Right lobe of liver (tissue), 6 donors: ENCODE measurements around the gene ST7. TPM values are rescaled to one million over a fixed set of nuclear protein-coding genes. Genes with fewer than 3 reads are reported as not detected.

Source experiments
- ATAC-seq, 4 donors: fragments of 200-7000 bp; cut with Tn5 transposase; one replicate each; pipeline ENCODE4 v1.9.1; 2020; ENCODE audit warnings: mild to moderate bottlenecking in 4 of 4, moderate library complexity in 4 of 4
- DNase-seq, 3 donors: peaks; one replicate each; pipeline ENCODE4 v3.0.0-alpha.2; 2020
- H3K27ac ChIP-seq, 3 donors: fragments of 200-600 bp; one replicate each; pipeline ENCODE4 v1.8.0; 2022
- H3K27me3 ChIP-seq, 2 donors: fragments of 200-600 bp; one replicate each; pipeline ENCODE4 v1.8.0; 2022
- H3K36me3 ChIP-seq, 4 donors: fragments of 200-600 bp; sonication (generic) in 1 of 4; one replicate each; pipeline versions ENCODE4 v1.5.1 to v1.8.0; 2017 to 2022; ENCODE audit warnings: control low read depth in 1 of 4
- H3K4me1 ChIP-seq, 4 donors: fragments of 200-600 bp; sonication (generic) in 1 of 4; one replicate each; pipeline versions ENCODE4 v1.5.1 to v1.8.0; 2017 to 2022; ENCODE audit warnings: control low read depth in 1 of 4
- H3K4me3 ChIP-seq, 3 donors: fragments of 200-600 bp; one replicate each; pipeline ENCODE4 v1.8.0; 2022
- H3K9me3 ChIP-seq, 4 donors: fragments of 200-600 bp; sonication (generic) in 1 of 4; one replicate each; pipeline versions ENCODE4 v1.5.1 to v1.8.0; 2017 to 2022; ENCODE audit warnings: control low read depth in 1 of 4
- POLR2A ChIP-seq: fragments of 450-650 bp; IDR thresholded peaks from one replicate; pipeline ENCODE4 v1.6.1; 2017; ENCODE audit warnings: antibody characterized with exemption, mild to moderate bottlenecking
- WGBS: methylation state at CpG from one replicate; pipeline ENCODE4 v1.1.6; 2018; ENCODE audit warnings: low coverage, low lambda C conversion rate; ENCODE audit not compliant: insufficient coverage; ENCODE audit errors: missing lambda C conversion rate; 5-methylcytosine and 5-hydroxymethylcytosine counted together
- intact Hi-C, 2 donors: fragments of 100-400 bp; cut with DNase I; formaldehyde crosslinking; loops; one replicate each; pipeline versions ENCODE4 v1.11.2 to v1.14.1; 2022
- total RNA-seq, 6 experiments: library from RNA; depleted of rRNA in 2 of 6; stranded (reverse); fragments of >200 nt in 2 of 6; fragmentation: NEBNext Ultra II Directional in 3 of 6; extraction: Animal tissue kit (Norgen Biotek cat#: 25700) in 3 of 6; gene quantifications; one replicate each; pipeline versions ENCODE4 v1.1.0 to v1.2.4, GENCODE V29; 2016 to 2023
- TF ChIP-seq, protein P1 (sequence below), 4 donors: fragments of 200-600 bp in 3 of 4; fragments of 450-650 bp in 1 of 4; IDR thresholded peaks; one replicate each; pipeline versions ENCODE4 v1.5.1 to v1.8.0; 2016 to 2022; ENCODE audit warnings: antibody characterized with exemption in 4 of 4, mild to moderate bottlenecking in 2 of 4
- donor health status: DM: no; HTN: yes; CAD: no.
- donor health status: DM: no; HTN: no; CAD: no.
- donor health status: DM: no; HTN: no; CAD: no.
- donor health status: DM: no; HTN: yes; CAD: no.
- donor health status: DM: no; HTN: yes; CAD: no.

ST7 gene
- total RNA-seq, 6 experiments from 2014 or later = 17.4 to 29.9 (median 22.4) TPM

GRCh38 chr7:116994611-116995010 is 41.3 kb downstream of the ST7 start:
- Histone ChIP-seq H3K4me1 (no peaks in the 10 kb centered on the region), H3K36me3 (no peaks in the 10 kb centered on the region), H3K27me3 (no peaks in the 10 kb centered on the region), H3K4me3 (no peak overlapping the region), H3K9me3 (no peaks in the 10 kb centered on the region), H3K27ac (no peak overlapping the region)
- ATAC-seq (no peak), DNase-seq (no peak)
- 75% methylated on average over 6 of the region's 6 CpGs for WGBS
- no peak for TF ChIP-seq POLR2A
- TF ChIP-seq, protein P1, sequence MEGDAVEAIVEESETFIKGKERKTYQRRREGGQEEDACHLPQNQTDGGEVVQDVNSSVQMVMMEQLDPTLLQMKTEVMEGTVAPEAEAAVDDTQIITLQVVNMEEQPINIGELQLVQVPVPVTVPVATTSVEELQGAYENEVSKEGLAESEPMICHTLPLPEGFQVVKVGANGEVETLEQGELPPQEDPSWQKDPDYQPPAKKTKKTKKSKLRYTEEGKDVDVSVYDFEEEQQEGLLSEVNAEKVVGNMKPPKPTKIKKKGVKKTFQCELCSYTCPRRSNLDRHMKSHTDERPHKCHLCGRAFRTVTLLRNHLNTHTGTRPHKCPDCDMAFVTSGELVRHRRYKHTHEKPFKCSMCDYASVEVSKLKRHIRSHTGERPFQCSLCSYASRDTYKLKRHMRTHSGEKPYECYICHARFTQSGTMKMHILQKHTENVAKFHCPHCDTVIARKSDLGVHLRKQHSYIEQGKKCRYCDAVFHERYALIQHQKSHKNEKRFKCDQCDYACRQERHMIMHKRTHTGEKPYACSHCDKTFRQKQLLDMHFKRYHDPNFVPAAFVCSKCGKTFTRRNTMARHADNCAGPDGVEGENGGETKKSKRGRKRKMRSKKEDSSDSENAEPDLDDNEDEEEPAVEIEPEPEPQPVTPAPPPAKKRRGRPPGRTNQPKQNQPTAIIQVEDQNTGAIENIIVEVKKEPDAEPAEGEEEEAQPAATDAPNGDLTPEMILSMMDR (IDR thresholded peaks at IDR 0.05) = no peak
- intact Hi-C loops = loop anchor here in 1 of 2 donors (10.0 kb wide), 1 partner anchor 120 kb away; no protein-coding TSS in a partner anchor

- DNase-seq (no peak), ATAC-seq (no peak)
- no peak overlapping the region for H3K27ac ChIP-seq
- no peaks in the 10 kb centered on the region for H3K36me3 ChIP-seq
- intact Hi-C loops = loop anchor here in 1 of 2 donors (10.0 kb wide), 1 partner anchor 117 kb away; no protein-coding TSS in a partner anchor
- WGBS = 100% methylated on average over 4 of the region's 27 CpGs
- no peaks in the 10 kb centered on the region for H3K9me3 ChIP-seq
- TF ChIP-seq, protein P1 (IDR thresholded peaks at IDR 0.05) = no peak
- TF ChIP-seq POLR2A = no peak
- no peak overlapping the region for H3K4me3 ChIP-seq
- H3K4me1 ChIP-seq = no peaks in the 10 kb centered on the region
- H3K27me3 ChIP-seq = no peaks in the 10 kb centered on the region
Observed at GRCh38 chr7:116997972-116998371, 44.7 kb downstream of the ST7 start.

DNA sequence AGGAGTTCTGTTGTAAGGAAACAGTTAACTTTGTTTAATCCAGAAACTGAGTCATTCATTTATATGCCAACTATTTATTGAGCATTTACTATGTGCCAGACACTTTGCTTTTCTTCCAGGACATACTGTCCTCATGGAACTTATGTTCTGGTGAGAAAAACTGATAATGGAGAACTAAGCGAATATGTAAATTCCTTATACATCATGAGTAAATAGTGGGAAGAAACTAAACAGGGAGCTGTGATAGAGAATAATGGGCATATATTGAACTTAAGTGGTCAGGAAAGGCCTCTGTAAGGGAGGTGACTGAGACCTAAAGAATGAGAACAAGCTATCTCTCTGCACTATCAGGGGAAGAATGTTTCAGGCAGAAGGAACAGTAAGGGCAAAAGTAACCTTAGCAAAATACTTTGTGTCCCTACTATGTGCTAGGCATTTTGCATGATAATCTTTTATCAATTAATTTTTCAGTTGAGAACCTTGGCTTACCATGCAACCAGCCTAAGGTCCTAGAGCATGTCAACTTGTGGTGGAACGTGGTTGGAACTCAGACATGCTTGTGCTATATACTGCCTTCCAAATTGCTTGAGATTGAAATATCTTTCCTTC is 45.4 kb downstream of the ST7 start:
- no peaks in the 10 kb centered on the region for H3K9me3 ChIP-seq
- no peaks in the 10 kb centered on the region for H3K36me3 ChIP-seq
- no peaks in the 10 kb centered on the region for H3K27me3 ChIP-seq
- intact Hi-C loops = loop anchor here in 1 of 2 donors (10.0 kb wide), 1 partner anchor 116 kb away; no protein-coding TSS in a partner anchor
- WGBS = 89% methylated on average over 2 of the region's 2 CpGs
- no peak overlapping the region for H3K4me3 ChIP-seq
- H3K4me1 ChIP-seq = no peaks in the 10 kb centered on the region
- no peak overlapping the region for H3K27ac ChIP-seq
- ATAC-seq (no peak), DNase-seq (no peak)
- no peak for TF ChIP-seq POLR2A
- TF ChIP-seq, protein P1 (IDR thresholded peaks at IDR 0.05) = no peak

- H3K9me3 ChIP-seq = no peaks in the 10 kb centered on the region
- H3K4me3 ChIP-seq = no peak overlapping the region
- 100% methylated on average over 1 of the region's 1 CpG for WGBS
- no peaks in the 10 kb centered on the region for H3K4me1 ChIP-seq
- ATAC-seq (no peak), DNase-seq (no peak)
- TF ChIP-seq, protein P1 (IDR thresholded peaks at IDR 0.05) = no peak
- no peak for TF ChIP-seq POLR2A
- H3K27me3 ChIP-seq = no peaks in the 10 kb centered on the region
- intact Hi-C loops = loop anchor here in 1 of 2 donors (10.0 kb wide), 1 partner anchor 115 kb away; no protein-coding TSS in a partner anchor
- no peak overlapping the region for H3K27ac ChIP-seq
- H3K36me3 ChIP-seq = no peaks in the 10 kb centered on the region
Observed at GRCh38 chr7:116999311-116999710, 46.0 kb downstream of the ST7 start.
